Trophoblast cell (in vitro differentiated cells and primary cell): Measurements from ENCODE around the gene WDR48.

Experiments
- DNase-seq, 2 donors: peaks; one replicate each; pipeline ENCODE4 v3.0.0-alpha.2; 2016
- H2AFZ ChIP-seq: 2 replicates; pipeline ENCODE4 v1.6.1; 2013; ENCODE audit warnings: low read length, moderate library complexity, mild to moderate bottlenecking; ENCODE audit not compliant: insufficient read depth, poor library complexity
- H2AK5ac ChIP-seq: 2 replicates; pipeline ENCODE4 v1.6.1; 2013; ENCODE audit warnings: mild to moderate bottlenecking, low read length
- H2BK120ac ChIP-seq: 2 replicates; pipeline ENCODE4 v1.6.1; 2013; ENCODE audit warnings: low read length, mild to moderate bottlenecking, moderate library complexity; ENCODE audit not compliant: insufficient read depth, poor library complexity
- H2BK12ac ChIP-seq: 2 replicates; pipeline ENCODE4 v1.6.1; 2013; ENCODE audit warnings: mild to moderate bottlenecking, low read length, moderate library complexity
- H2BK5ac ChIP-seq: 2 replicates; pipeline ENCODE4 v1.6.1; 2013; ENCODE audit warnings: low read length, low read depth, moderate library complexity, mild to moderate bottlenecking; ENCODE audit not compliant: poor library complexity
- H3K14ac ChIP-seq: 2 replicates; pipeline ENCODE4 v1.6.1; 2013; ENCODE audit warnings: mild to moderate bottlenecking, low read length
- H3K18ac ChIP-seq: 2 replicates; pipeline ENCODE4 v1.6.1; 2013; ENCODE audit warnings: mild to moderate bottlenecking, low read length
- H3K23ac ChIP-seq: 2 replicates; pipeline ENCODE4 v1.6.1; 2013; ENCODE audit warnings: low read length
- H3K27ac ChIP-seq: 2 replicates; pipeline ENCODE4 v1.5.1; 2013; ENCODE audit warnings: low read depth, mild to moderate bottlenecking, inconsistent platforms, low read length, moderate library complexity
- H3K27me3 ChIP-seq: 2 replicates; pipeline ENCODE4 v1.6.1; 2013; ENCODE audit warnings: inconsistent platforms, mild to moderate bottlenecking, low read length, moderate library complexity; ENCODE audit not compliant: insufficient read depth
- H3K36me3 ChIP-seq, 2 experiments: 1 replicate in 1 of 2; 2 replicates in 1 of 2; pipeline ENCODE4 v1.6.1; 2013; ENCODE audit warnings: low read length in 2 of 2, mild to moderate bottlenecking in 2 of 2, moderate library complexity in 1 of 2; ENCODE audit not compliant: insufficient read depth in 2 of 2, control insufficient read depth in 1 of 2
- H3K4ac ChIP-seq: 2 replicates; pipeline ENCODE4 v1.6.1; 2013; ENCODE audit warnings: low read depth, mild to moderate bottlenecking, low read length, moderate library complexity
- H3K4me1 ChIP-seq, 2 experiments: 1 replicate in 1 of 2; 2 replicates in 1 of 2; pipeline ENCODE4 v1.6.1; 2013; ENCODE audit warnings: low read length in 2 of 2, mild to moderate bottlenecking in 2 of 2, moderate library complexity in 1 of 2; ENCODE audit not compliant: insufficient read depth in 2 of 2, control insufficient read depth in 1 of 2
- H3K4me2 ChIP-seq: 2 replicates; pipeline ENCODE4 v1.6.1; 2013; ENCODE audit warnings: inconsistent platforms, mild to moderate bottlenecking, low read length, moderate library complexity
- H3K4me3 ChIP-seq: 2 replicates; pipeline ENCODE4 v1.5.1; 2013; ENCODE audit warnings: mild to moderate bottlenecking, low read depth, low read length, inconsistent platforms
- H3K79me1 ChIP-seq: one replicate; pipeline ENCODE4 v1.6.1; 2013; ENCODE audit warnings: low read length
- H3K79me2 ChIP-seq: 2 replicates; pipeline ENCODE4 v1.6.1; 2013; ENCODE audit warnings: low read length, mild to moderate bottlenecking; ENCODE audit not compliant: control insufficient read depth, insufficient read depth, poor library complexity
- H3K9ac ChIP-seq: 2 replicates; pipeline ENCODE4 v1.6.1; 2013; ENCODE audit warnings: mild to moderate bottlenecking, low read length
- H3K9me3 ChIP-seq: 2 replicates; pipeline ENCODE4 v1.6.1; 2013; ENCODE audit warnings: low read depth, mild to moderate bottlenecking, control low read depth, inconsistent platforms, low read length; ENCODE audit not compliant: insufficient read depth
- H4K12ac ChIP-seq: 2 replicates; pipeline ENCODE4 v1.6.1; 2013; ENCODE audit warnings: low read depth, mild to moderate bottlenecking, low read length, moderate library complexity
- H4K8ac ChIP-seq: 2 replicates; pipeline ENCODE4 v1.6.1; 2013; ENCODE audit warnings: low read depth, mild to moderate bottlenecking, low read length, moderate library complexity
- H4K91ac ChIP-seq: one replicate; pipeline ENCODE4 v1.6.1; 2013; ENCODE audit warnings: low read depth, mild to moderate bottlenecking, low read length, moderate library complexity
- WGBS: extraction: QIAGEN DNeasy Blood & Tissue Kit; methylation state at CpG from one replicate; pipeline ENCODE4 v1.1.7; 2013; ENCODE audit warnings: missing lambda C conversion rate; ENCODE audit not compliant: insufficient read length, insufficient coverage; ENCODE audit errors: extremely low coverage; 5-methylcytosine and 5-hydroxymethylcytosine counted together

Gene WDR48

GRCh38 chr3:39130026-39130425, 78.2 kb downstream of the WDR48 start:
- Histone ChIP-seq H3K23ac (no peak overlapping the region), H3K4me1 (peaks cover 13 to 21% of the 10 kb centered on the region in 2 experiments), H4K8ac (no peak overlapping the region), H3K27ac (no peak overlapping the region), H3K27me3 (no peaks in the 10 kb centered on the region), H4K12ac (no peak overlapping the region), H2BK5ac (no peak overlapping the region), H2BK12ac (no peak overlapping the region), H3K4me2 (no peak overlapping the region), H3K9ac (no peak overlapping the region), H3K9me3 (no peaks in the 10 kb centered on the region), H4K91ac (no peak overlapping the region), H2AK5ac (peak overlapping the region; percentile 25), H3K14ac (no peak overlapping the region), H3K79me2 (no peaks in the 10 kb centered on the region), H3K18ac (no peak overlapping the region), H3K36me3 (no peaks in the 10 kb centered on the region), H3K4ac (no peak overlapping the region), H3K4me3 (no peak overlapping the region), H3K79me1 (peaks cover 16% of the 10 kb centered on the region), H2AFZ (no peak overlapping the region), H2BK120ac (no peak overlapping the region)
- DNase-seq = no peak
- no CpG with 5 or more reads among the region's 6 CpGs for WGBS

GRCh38 chr3:39130693-39131265, 79.0 kb downstream of the WDR48 start:
- Histone ChIP-seq H4K12ac (no peak overlapping the region), H3K79me2 (no peaks in the 10 kb centered on the region), H3K4me2 (no peak overlapping the region), H3K36me3 (no peaks in the 10 kb centered on the region), H3K23ac (no peak overlapping the region), H2BK5ac (no peak overlapping the region), H2AK5ac (no peak overlapping the region), H2AFZ (no peak overlapping the region), H3K18ac (no peak overlapping the region), H2BK12ac (no peak overlapping the region), H4K8ac (no peak overlapping the region), H3K27me3 (no peaks in the 10 kb centered on the region), H3K4ac (no peak overlapping the region), H3K27ac (no peak overlapping the region), H3K9ac (no peak overlapping the region), H3K79me1 (peaks cover 12% of the 10 kb centered on the region), H3K9me3 (no peaks in the 10 kb centered on the region), H3K14ac (no peak overlapping the region), H3K4me1 (peaks cover 6 to 14% of the 10 kb centered on the region in 2 experiments), H4K91ac (no peak overlapping the region), H2BK120ac (no peak overlapping the region), H3K4me3 (no peak overlapping the region)
- no CpG with 5 or more reads among the region's 3 CpGs for WGBS
- DNase-seq = no peak

- H3K4me1 ChIP-seq = peaks cover 0 to 6% of the 10 kb centered on the region in 2 experiments
- H3K4ac ChIP-seq = no peak overlapping the region
- H3K4me3 ChIP-seq = no peak overlapping the region
- no peak overlapping the region for H4K8ac ChIP-seq
- H3K4me2 ChIP-seq = no peak overlapping the region
- no peak overlapping the region for H3K27ac ChIP-seq
- no peaks in the 10 kb centered on the region for H3K9me3 ChIP-seq
- H3K27me3 ChIP-seq = no peaks in the 10 kb centered on the region
- H4K12ac ChIP-seq = no peak overlapping the region
- peak; percentile 65 to 88 for DNase-seq
- H3K18ac ChIP-seq = no peak overlapping the region
- no peak overlapping the region for H2AK5ac ChIP-seq
- H4K91ac ChIP-seq = no peak overlapping the region
- H2BK12ac ChIP-seq = no peak overlapping the region
- H3K79me1 ChIP-seq = peaks cover 2% of the 10 kb centered on the region
- no peak overlapping the region for H2BK120ac ChIP-seq
- no CpG with 5 or more reads among the region's 11 CpGs for WGBS
- no peak overlapping the region for H2AFZ ChIP-seq
- no peak overlapping the region for H2BK5ac ChIP-seq
- peaks cover 0 to 4% of the 10 kb centered on the region in 2 experiments for H3K36me3 ChIP-seq
- no peak overlapping the region for H3K14ac ChIP-seq
- H3K23ac ChIP-seq = no peak overlapping the region
- no peak overlapping the region for H3K9ac ChIP-seq
- H3K79me2 ChIP-seq = no peaks in the 10 kb centered on the region
These were observed 80.6 kb downstream of the WDR48 start for GRCh38 chr3:39132096-39133092.

GRCh38 chr3:39133093-39133490, 81.3 kb downstream of the WDR48 start:
- no peak overlapping the region for H2BK120ac ChIP-seq
- no peak overlapping the region for H2AK5ac ChIP-seq
- H3K4ac ChIP-seq = no peak overlapping the region
- WGBS = no CpG with 5 or more reads among the region's 1 CpG
- H3K4me3 ChIP-seq = no peak overlapping the region
- no peak overlapping the region for H2BK5ac ChIP-seq
- H2AFZ ChIP-seq = no peak overlapping the region
- no peak overlapping the region for H4K8ac ChIP-seq
- DNase-seq = peak; percentile 95
- H3K79me1 ChIP-seq = no peaks in the 10 kb centered on the region
- no peaks in the 10 kb centered on the region for H3K9me3 ChIP-seq
- no peak overlapping the region for H3K27ac ChIP-seq
- no peaks in the 10 kb centered on the region for H3K27me3 ChIP-seq
- no peak overlapping the region for H3K4me2 ChIP-seq
- no peak overlapping the region for H3K23ac ChIP-seq
- H2BK12ac ChIP-seq = no peak overlapping the region
- H3K79me2 ChIP-seq = no peaks in the 10 kb centered on the region
- peaks cover 0 to 6% of the 10 kb centered on the region in 2 experiments for H3K4me1 ChIP-seq
- H4K12ac ChIP-seq = no peak overlapping the region
- H4K91ac ChIP-seq = no peak overlapping the region
- H3K14ac ChIP-seq = no peak overlapping the region
- H3K18ac ChIP-seq = no peak overlapping the region
- no peak overlapping the region for H3K9ac ChIP-seq
- H3K36me3 ChIP-seq = peaks cover 1 to 5% of the 10 kb centered on the region in 2 experiments
